ACHN (cell line): ENCODE measurements around the gene BICRAL.

Experiments used
- DNase-seq: peaks from one replicate; pipeline ENCODE4 v3.0.0-alpha.2; 2015
- in situ Hi-C: cut with HindIII; loops from 2 replicates; pipeline ENCODE4 v1.10.0; 2017; ENCODE audit warnings: low sequenced_read_pairs, low pct_ligation_motif_present, low pct_unique_long_range_greater_than_20kb

The BICRAL gene

GRCh38 chr6:42818878-42819277 lies 37.0 kb downstream of the BICRAL start:
- DNase-seq = no peak
- in situ Hi-C loops = no loop called here

GRCh38 chr6:42819803-42820511 lies 38.1 kb downstream of the BICRAL start:
- DNase-seq = no peak
- in situ Hi-C loops = no loop called here

- in situ Hi-C loops = no loop called here
- DNase-seq = no peak
Observed at GRCh38 chr6:42820512-42821340, 38.9 kb downstream of the BICRAL start.

GRCh38 chr6:42821341-42821668 lies 39.5 kb downstream of the BICRAL start:
- in situ Hi-C loops = no loop called here
- DNase-seq = no peak

- no peak for DNase-seq
- in situ Hi-C loops = no loop called here
Observed at GRCh38 chr6:42821846-42822245, 40.0 kb downstream of the BICRAL start.

- in situ Hi-C loops = no loop called here
- no peak for DNase-seq
Observed at GRCh38 chr6:42829561-42830092, 47.8 kb downstream of the BICRAL start.

GRCh38 chr6:42831237-42831636 lies 49.4 kb downstream of the BICRAL start:
- no peak for DNase-seq
- in situ Hi-C loops = no loop called here

- DNase-seq = no peak
- in situ Hi-C loops = no loop called here
Observed at GRCh38 chr6:42834056-42834455, 52.2 kb downstream of the BICRAL start.

- DNase-seq = no peak
- in situ Hi-C loops = no loop called here
Observed at GRCh38 chr6:42841844-42842584, 60.2 kb downstream of the BICRAL start.

GRCh38 chr6:42845327-42845694 lies 63.5 kb downstream of the BICRAL start:
- in situ Hi-C loops = no loop called here
- DNase-seq = no peak

GRCh38 chr6:42846505-42846904 lies 64.7 kb downstream of the BICRAL start:
- in situ Hi-C loops = no loop called here
- DNase-seq = no peak

GRCh38 chr6:42848700-42849099 lies 66.8 kb downstream of the BICRAL start:
- in situ Hi-C loops = no loop called here

GRCh38 chr6:42851599-42851998 lies 69.7 kb downstream of the BICRAL start:
- no peak for DNase-seq
- in situ Hi-C loops = loop anchor here (25.0 kb wide), 1 partner anchor 189 kb away; no protein-coding TSS in a partner anchor

More at GRCh38 chr6:42848700-42849099, 66.8 kb downstream of the BICRAL start:
- DNase-seq = no peak

- in situ Hi-C loops = loop anchor here (25.0 kb wide), 1 partner anchor 198 kb away; no protein-coding TSS in a partner anchor
- no peak for DNase-seq
Observed at GRCh38 chr6:42860036-42860435, 78.2 kb downstream of the BICRAL start.

- in situ Hi-C loops = loop anchor here (25.0 kb wide), 1 partner anchor 198 kb away; no protein-coding TSS in a partner anchor
- DNase-seq = no peak
Observed at GRCh38 chr6:42860481-42860880, 78.6 kb downstream of the BICRAL start.

- in situ Hi-C loops = loop anchor here (25.0 kb wide), 1 partner anchor 202 kb away; no protein-coding TSS in a partner anchor
Observed at GRCh38 chr6:42864602-42865001, 82.8 kb downstream of the BICRAL start.

GRCh38 chr6:42870145-42870936 lies 88.5 kb downstream of the BICRAL start:
- DNase-seq = no peak
- in situ Hi-C loops = loop anchor here (25.0 kb wide), 1 partner anchor 208 kb away; no protein-coding TSS in a partner anchor

More at GRCh38 chr6:42864602-42865001, 82.8 kb downstream of the BICRAL start:
- no peak for DNase-seq

- DNase-seq = no peak
- in situ Hi-C loops = loop anchor here (25.0 kb wide), 1 partner anchor 209 kb away; no protein-coding TSS in a partner anchor
Observed at GRCh38 chr6:42871711-42872110, 89.9 kb downstream of the BICRAL start.
